HCT116 (cell line): ENCODE results near the gene VEZF1. TPM values are rescaled to one million over a fixed set of nuclear protein-coding genes. Genes with fewer than 3 reads are reported as not detected.

Source experiments
- ATAC-seq: fragments of 200-7000 bp; cut with Tn5 transposase; 2 replicates; pipeline ENCODE4 v1.9.1; 2020; ENCODE audit warnings: mild to moderate bottlenecking, moderate library complexity
- BruUV-seq: library from RNA; stranded (reverse); fragments of 400-500 nt; replicated peaks from 2 replicates; lab custom pipeline; 2021; lab: Mats Ljungman, UMichigan
- CTCF ChIA-PET: fragments of 300-600 bp; sonication (Branson Sonifier 250); formaldehyde crosslinking; loops from one replicate; lab custom pipeline; 2021; ENCODE audit warnings: antibody characterized with exemption; lab: Charles Lee
- POLR2A ChIA-PET: fragments of 300-600, 350-600 bp; sonication (Branson Sonifier 250); formaldehyde crosslinking; loops from one replicate; lab custom pipeline; 2021; ENCODE audit warnings: antibody characterized with exemption; lab: Charles Lee
- RAD21 ChIA-PET, 2 experiments: fragments of 300-600 bp; sonication (Branson Sonifier 250); formaldehyde crosslinking; loops; one replicate each; lab custom pipeline; 2023; ENCODE audit warnings: low total read pairs in 2 of 2; ENCODE audit not compliant: uncharacterized antibody in 2 of 2, unreplicated experiment in 2 of 2, low non-redundant PET in 1 of 2; lab: Charles Lee
- DNase-seq: peaks from one replicate; pipeline ENCODE4 v3.0.0-alpha.2; 2010; ENCODE audit warnings: low read depth, low spot score
- H2AFZ ChIP-seq: fragments of 200-600 bp; shearing (Covaris generic), sonication (generic); 2 replicates; pipeline ENCODE4 v1.6.1; 2017; ENCODE audit warnings: low read depth, mixed run types, mixed read lengths, antibody characterized with exemption, low read length; ENCODE audit not compliant: poor library complexity, severe bottlenecking
- H3K27ac ChIP-seq: 2 replicates; pipeline ENCODE4 v1.5.1; 2012; ENCODE audit warnings: low read depth, low read length
- H3K27me3 ChIP-seq: fragments of 200-600 bp; sonication (generic); 2 replicates; pipeline ENCODE4 v1.6.1; 2016; ENCODE audit warnings: mixed run types, low read length, mixed read lengths; ENCODE audit not compliant: insufficient read depth
- H3K36me3 ChIP-seq, 2 experiments: fragments of 200-500 bp in 1 of 2; fragments of 200-600 bp in 1 of 2; sonication (Bioruptor generic) in 1 of 2; sonication (generic) in 1 of 2; 2 replicates each; pipeline versions ENCODE4 v1.5.1 to v1.6.1; 2014 to 2016; ENCODE audit warnings: low read length in 2 of 2, inconsistent platforms in 1 of 2, mixed read lengths in 1 of 2, mixed run types in 1 of 2; ENCODE audit not compliant: insufficient read depth in 2 of 2, control insufficient read depth in 1 of 2
- H3K4me1 ChIP-seq, 2 experiments: fragments of 200-600 bp in 1 of 2; sonication (generic) in 1 of 2; 2 replicates each; pipeline versions ENCODE4 v1.5.1 to v1.6.1; 2012 to 2017; ENCODE audit warnings: low read length in 2 of 2, inconsistent platforms in 1 of 2, mild to moderate bottlenecking in 1 of 2, mixed read lengths in 1 of 2, mixed run types in 1 of 2, moderate library complexity in 1 of 2; ENCODE audit not compliant: insufficient read depth in 2 of 2, control insufficient read depth in 1 of 2
- H3K4me2 ChIP-seq: fragments of 200-600 bp; sonication (generic); 2 replicates; pipeline ENCODE4 v1.6.1; 2017; ENCODE audit warnings: mixed run types, low read length, mixed read lengths
- H3K4me3 ChIP-seq, 2 experiments: fragments of 200-600 bp in 1 of 2; sonication (generic) in 1 of 2; replicated peaks in 1 of 2; 2 replicates each; pipeline ENCODE4 v1.5.1; 2011 to 2016; ENCODE audit warnings: low read length in 2 of 2, control low read depth in 1 of 2, low read depth in 1 of 2, mild to moderate bottlenecking in 1 of 2, mixed read lengths in 1 of 2, mixed run types in 1 of 2
- H3K79me2 ChIP-seq: fragments of 200-600 bp; sonication (generic); 2 replicates; pipeline ENCODE4 v1.6.1; 2017; ENCODE audit warnings: mild to moderate bottlenecking, mixed run types, low read length, moderate library complexity, mixed read lengths; ENCODE audit not compliant: insufficient read depth
- H3K9ac ChIP-seq: fragments of 200-600 bp; sonication (generic); 2 replicates; pipeline ENCODE4 v1.6.1; 2016; ENCODE audit warnings: low read length, mixed read lengths
- H3K9me2 ChIP-seq: fragments of 200-600 bp; sonication (generic), shearing (Covaris generic); 2 replicates; pipeline ENCODE4 v1.6.1; 2017; ENCODE audit warnings: mixed run types, mild to moderate bottlenecking, moderate library complexity; ENCODE audit not compliant: insufficient read depth
- H3K9me3 ChIP-seq, 2 experiments: fragments of 200-500 bp in 1 of 2; fragments of 200-600 bp in 1 of 2; sonication (Bioruptor generic) in 1 of 2; sonication (generic) in 1 of 2; 2 replicates each; pipeline ENCODE4 v1.6.1; 2014 to 2017; ENCODE audit warnings: low read length in 2 of 2, mixed read lengths in 2 of 2, inconsistent platforms in 1 of 2, low read depth in 1 of 2, mild to moderate bottlenecking in 1 of 2, mixed run types in 1 of 2, moderate library complexity in 1 of 2; ENCODE audit not compliant: control insufficient read depth in 1 of 2, insufficient read depth in 1 of 2
- H4K20me1 ChIP-seq: fragments of 200-600 bp; sonication (generic), shearing (Covaris generic); 2 replicates; pipeline ENCODE4 v1.6.1; 2017; ENCODE audit warnings: mixed run types, mild to moderate bottlenecking, moderate library complexity; ENCODE audit not compliant: insufficient read depth
- ATF3 ChIP-seq: IDR thresholded peaks from 2 replicates; pipeline ENCODE4 v1.6.1; 2012
- CBX3 ChIP-seq: IDR thresholded peaks from 2 replicates; pipeline ENCODE4 v1.6.1; 2012; ENCODE audit warnings: low read depth
- CTCF ChIP-seq, 3 experiments: fragments of 200-600 bp in 1 of 3; sonication (generic) in 1 of 3; IDR thresholded peaks in 2 of 3; conservative IDR thresholded peaks in 1 of 3; 2 replicates each; pipeline ENCODE4 v1.5.1; 2012 to 2017; ENCODE audit warnings: low read depth in 2 of 3, low read length in 2 of 3, antibody characterized with exemption in 1 of 3, borderline replicate concordance in 1 of 3, control low read depth in 1 of 3, mild to moderate bottlenecking in 1 of 3, mixed read lengths in 1 of 3, mixed run types in 1 of 3, moderate library complexity in 1 of 3; ENCODE audit not compliant: insufficient read depth in 1 of 3
- EGR1 ChIP-seq: IDR thresholded peaks from 2 replicates; pipeline ENCODE4 v1.6.1; 2012; ENCODE audit warnings: low read depth
- MAX ChIP-seq: IDR thresholded peaks from 2 replicates; pipeline ENCODE4 v1.6.1; 2012
- POLR2A ChIP-seq: IDR thresholded peaks from 2 replicates; pipeline ENCODE4 v1.7.0; 2011; ENCODE audit warnings: borderline replicate concordance; ENCODE audit not compliant: insufficient read depth, insufficient read length; ENCODE audit errors: extremely low read depth
- RAD21 ChIP-seq: IDR thresholded peaks from 2 replicates; pipeline ENCODE4 v1.6.1; 2012; ENCODE audit warnings: low read depth, mild to moderate bottlenecking
- SIN3A ChIP-seq: IDR thresholded peaks from 2 replicates; pipeline ENCODE4 v1.6.1; 2012; ENCODE audit warnings: low read depth
- YY1 ChIP-seq: IDR thresholded peaks from 2 replicates; pipeline ENCODE4 v1.6.1; 2011; ENCODE audit warnings: low read length, low read depth, moderate library complexity, mild to moderate bottlenecking; ENCODE audit not compliant: insufficient replicate concordance; ENCODE audit errors: extremely low read depth
- ZNF274 ChIP-seq: fragments of 200-500 bp; sonication (Bioruptor generic); IDR thresholded peaks from 2 replicates; pipeline ENCODE4 v1.6.1; 2014; ENCODE audit warnings: mild to moderate bottlenecking, low read depth, low read length, inconsistent platforms
- intact Hi-C: fragments of 100-400 bp; cut with micrococcal nuclease; formaldehyde crosslinking; loops from 2 replicates; pipeline ENCODE4 v1.10.0; 2022
- total RNA-seq: library from RNA; stranded (reverse); gene quantifications from one replicate; pipeline ENCODE4 v1.2.1, GENCODE V29; 2021; ENCODE audit not compliant: unreplicated experiment

Gene VEZF1
- total RNA-seq, 1 experiment from 2014 or later = 70.2 TPM

GRCh38 chr17:57944908-57945307 is 43.1 kb downstream of the VEZF1 start:
- no peak for ATAC-seq
- Histone ChIP-seq H3K4me2 (peak overlapping the region; percentile 74), H3K27ac (peak overlapping the region; percentile 11), H3K4me3 (no peak overlapping the region), H3K9me3 (no peaks in the 10 kb centered on the region), H3K27me3 (no peaks in the 10 kb centered on the region), H3K79me2 (peaks cover 84% of the 10 kb centered on the region), H3K9me2 (no peaks in the 10 kb centered on the region), H2AFZ (no peak overlapping the region), H3K9ac (peak overlapping the region; percentile 63), H4K20me1 (no peaks in the 10 kb centered on the region), H3K4me1 (peaks cover 90 to 98% of the 10 kb centered on the region in 2 experiments), H3K36me3 (no peaks in the 10 kb centered on the region)
- no peak for TF ChIP-seq CTCF (IDR thresholded peaks at IDR 0.05 in 2 of 3, conservative IDR thresholded peaks at IDR 0.05 in 1 of 3; ENCODE audit: borderline replicate concordance in 1 of 3, insufficient read depth in 1 of 3, low read depth in 2 of 3, low read length in 2 of 3)
- no peak for TF ChIP-seq RAD21
- TF ChIP-seq YY1 = no peak
- no peak for TF ChIP-seq SIN3A
- no peak for TF ChIP-seq ATF3
- TF ChIP-seq POLR2A = no peak
- TF ChIP-seq EGR1 = no peak
- no peak for TF ChIP-seq CBX3
- no peak for TF ChIP-seq MAX
- no peak for TF ChIP-seq ZNF274
- ChIA-PET RAD21 (no interaction called here), CTCF (interaction anchor here (1.5 to 1.8 kb wide), 2 partner anchors 9 to 55 kb away, joined by 3 to 5 read pairs; no protein-coding TSS in a partner anchor), POLR2A (interaction anchor here (2.7 kb wide), 1 partner anchor 9 kb away, joined by 15 read pairs; no protein-coding TSS in a partner anchor)
- intact Hi-C loops = no loop called here
- DNase-seq = no peak
- BruUV-seq = no TSS peak
